Measurements from ENCODE around the gene PRR7.

DNA sequence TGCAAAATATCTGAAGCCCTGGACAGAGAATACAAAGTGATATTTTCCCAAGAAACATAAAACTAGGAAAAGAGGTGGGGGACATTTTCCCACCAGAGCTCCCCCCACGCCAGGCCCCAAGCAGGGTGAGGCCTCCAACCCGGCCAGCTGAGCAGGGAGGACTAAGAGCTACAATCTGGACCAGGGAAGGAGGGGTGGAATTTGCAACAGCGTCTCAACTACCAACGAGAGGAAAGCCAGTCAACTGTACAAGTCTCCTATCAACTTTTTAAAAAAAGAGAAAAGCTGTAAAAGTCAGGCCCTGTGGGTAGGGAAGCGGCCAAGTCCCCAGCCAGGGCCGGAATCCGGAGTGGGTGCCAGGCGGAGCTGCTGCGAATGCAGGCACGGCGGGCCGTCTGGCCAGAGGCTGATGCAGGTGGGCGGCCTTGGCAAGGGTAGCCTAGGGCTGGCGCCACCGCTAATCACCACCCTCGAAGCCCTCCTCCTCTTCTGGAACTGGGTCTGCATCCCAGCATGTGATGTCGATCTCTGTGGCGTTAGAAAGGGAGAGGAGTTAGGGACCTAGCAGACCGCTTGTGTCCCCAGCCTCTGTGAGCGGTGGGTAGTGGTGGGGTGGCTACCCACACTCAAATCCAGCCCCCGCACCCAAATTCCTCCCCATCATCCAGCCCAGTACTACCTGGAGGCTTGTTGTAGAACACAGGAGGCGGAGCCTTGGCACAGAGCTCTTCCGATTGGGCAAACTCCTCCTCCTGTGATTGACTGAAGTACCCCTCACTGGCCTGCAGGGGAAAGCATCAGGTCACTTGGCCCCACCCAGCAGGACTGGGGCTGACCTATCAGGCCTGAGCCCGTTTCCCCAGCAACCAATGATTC, 10.6 kb downstream of the PRR7 start:
- TF ChIP-seq EP300 (conservative IDR thresholded peaks at IDR 0.05; ENCODE audit: poor library complexity, severe bottlenecking) (no peak), CTCF (IDR thresholded peaks at IDR 0.05; ENCODE audit: poor library complexity, severe bottlenecking) (peak; percentile 72)
